HK-2 (cell line): ENCODE data around the gene NOTO.

ENCODE experiments used
- DNase-seq: peaks from one replicate; pipeline ENCODE4 v3.0.0-alpha.2; 2018; ENCODE audit not compliant: unreplicated experiment

The NOTO gene

DNA sequence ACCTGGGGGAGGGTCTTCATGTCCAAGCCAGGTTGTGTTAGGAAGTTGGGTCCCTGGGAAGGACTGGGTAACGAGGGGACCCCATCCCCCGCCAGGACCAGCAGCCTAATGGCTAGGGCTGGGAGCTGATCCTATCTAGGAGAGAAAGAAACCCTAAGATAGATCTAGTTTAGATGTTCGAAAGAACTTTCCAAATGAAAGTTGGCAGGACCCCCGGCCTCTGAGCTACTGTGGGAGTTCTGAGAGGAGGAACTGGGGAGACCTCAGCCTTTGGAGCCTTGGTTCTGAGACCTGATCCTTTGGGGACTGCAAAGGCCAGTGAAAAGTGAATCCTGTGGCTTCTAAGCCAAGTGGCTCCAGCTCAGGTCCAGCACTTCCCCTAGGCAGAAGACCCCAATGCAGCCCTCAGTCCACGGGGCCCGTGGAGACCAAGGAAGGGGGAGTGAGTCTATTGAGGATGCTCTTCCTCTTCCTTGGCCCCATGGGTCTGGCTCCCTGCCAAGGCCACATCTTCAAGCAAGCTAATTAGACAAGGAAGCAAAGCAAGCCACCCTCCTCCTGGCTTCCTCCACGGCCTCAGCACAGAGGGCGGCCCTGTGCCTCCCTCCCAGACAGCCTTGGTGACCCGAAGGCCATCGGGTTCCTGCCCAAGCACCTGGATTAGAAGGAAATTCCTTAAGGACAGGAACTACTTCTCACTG is 55.2 kb downstream of the NOTO start:
- no peak for DNase-seq

DNA sequence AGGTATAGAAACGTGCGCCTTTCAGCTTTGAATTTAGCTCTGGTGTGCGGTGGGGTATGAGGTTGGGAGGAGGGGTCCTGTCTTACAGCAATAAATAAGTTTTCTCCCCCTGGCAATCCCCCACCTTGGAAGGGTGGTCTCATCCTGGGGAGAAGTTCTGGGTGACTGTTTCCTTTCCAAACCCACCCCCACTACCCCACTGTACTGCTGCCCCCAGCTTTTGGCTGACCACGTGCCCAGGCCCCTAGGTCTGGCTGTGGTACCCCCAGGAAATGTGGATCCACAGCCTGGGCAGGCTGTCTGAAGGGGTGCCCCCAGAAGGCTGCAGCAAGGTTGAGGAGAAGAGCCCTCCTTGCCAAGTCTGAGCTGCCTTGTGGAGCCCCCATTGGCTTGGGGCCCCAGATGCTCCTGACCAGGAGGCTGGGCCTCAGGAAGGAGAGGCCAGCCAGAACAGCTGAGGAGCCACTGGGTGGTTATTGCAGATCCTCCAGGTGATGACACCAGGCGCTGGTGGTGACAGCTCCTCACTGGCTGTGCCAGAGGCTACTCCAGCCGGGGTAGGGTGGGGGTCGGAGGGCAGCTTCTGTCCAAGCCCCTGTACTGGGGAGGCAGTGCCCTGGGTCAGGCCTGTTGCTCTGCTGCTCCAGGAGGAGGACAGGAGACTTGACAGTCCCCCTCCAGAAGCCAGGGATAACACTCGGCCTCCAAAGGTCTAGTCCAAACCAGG is 56.0 kb downstream of the NOTO start:
- no peak for DNase-seq

DNA sequence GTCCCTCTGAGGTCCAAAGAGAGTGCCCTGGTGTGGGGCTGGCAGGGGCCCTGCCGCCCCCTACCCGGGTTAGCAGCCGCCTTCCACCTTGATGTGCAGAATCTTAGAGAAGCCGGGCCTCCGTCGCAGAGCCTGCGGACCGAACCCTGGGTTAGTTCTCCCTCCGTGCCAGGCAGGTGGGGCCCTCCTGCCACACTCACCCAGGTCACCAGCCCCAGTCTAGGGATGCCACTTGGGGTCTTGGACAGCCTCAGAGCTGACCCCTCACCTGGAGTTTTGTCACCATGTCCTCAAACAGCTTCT is 56.5 kb downstream of the NOTO start:
- no peak for DNase-seq

DNA sequence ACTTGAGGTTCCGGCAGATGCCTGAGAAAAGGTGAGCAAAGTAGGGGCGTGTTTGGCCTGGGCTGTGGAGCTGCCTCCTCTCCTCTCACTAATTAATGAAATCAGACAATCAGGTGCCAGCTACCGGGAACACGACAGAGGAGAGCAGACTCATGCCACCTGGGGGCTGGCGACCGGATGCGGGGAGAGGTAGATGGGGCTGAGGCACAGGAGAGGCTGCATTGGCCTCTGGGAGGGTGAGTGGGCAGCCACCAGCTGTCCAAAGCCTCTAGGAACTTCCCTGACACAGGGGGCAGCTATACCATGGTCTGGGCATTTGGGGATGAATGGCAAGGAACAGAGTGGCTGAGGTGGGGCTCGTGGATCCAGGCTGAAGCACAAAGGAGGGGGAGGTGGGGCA is 56.9 kb downstream of the NOTO start:
- no peak for DNase-seq

DNA sequence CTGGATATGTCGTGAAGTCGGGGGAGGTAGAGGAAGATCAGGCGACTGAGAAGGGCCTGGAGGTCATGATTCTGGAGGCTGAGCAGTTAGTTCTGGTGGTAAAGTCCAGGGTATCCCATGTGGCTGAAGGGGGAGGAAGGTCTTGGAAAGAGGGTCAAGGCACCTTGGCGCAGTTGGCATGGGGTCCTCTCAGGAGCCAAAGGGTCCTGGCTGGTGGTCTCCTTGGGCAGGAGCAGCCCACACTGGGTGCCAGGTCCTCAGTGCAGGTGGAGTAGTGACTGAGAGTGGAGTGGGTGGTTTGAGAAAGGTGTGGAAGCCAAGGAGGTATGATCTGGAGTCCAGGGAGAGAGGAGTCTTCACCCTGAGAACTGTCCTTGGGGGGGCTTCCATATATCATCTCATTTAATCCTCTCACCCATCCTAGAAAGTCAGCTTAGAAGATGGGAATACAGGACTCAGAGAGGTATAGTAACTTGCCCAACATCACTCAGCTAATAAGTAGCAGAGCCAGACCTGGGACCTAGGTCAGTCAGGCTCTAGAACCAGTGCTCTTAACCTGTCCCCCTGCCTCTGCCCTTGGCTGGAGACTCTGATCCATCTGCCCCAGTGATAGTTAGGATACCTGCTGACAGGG is 57.4 kb downstream of the NOTO start:
- DNase-seq = no peak

DNA sequence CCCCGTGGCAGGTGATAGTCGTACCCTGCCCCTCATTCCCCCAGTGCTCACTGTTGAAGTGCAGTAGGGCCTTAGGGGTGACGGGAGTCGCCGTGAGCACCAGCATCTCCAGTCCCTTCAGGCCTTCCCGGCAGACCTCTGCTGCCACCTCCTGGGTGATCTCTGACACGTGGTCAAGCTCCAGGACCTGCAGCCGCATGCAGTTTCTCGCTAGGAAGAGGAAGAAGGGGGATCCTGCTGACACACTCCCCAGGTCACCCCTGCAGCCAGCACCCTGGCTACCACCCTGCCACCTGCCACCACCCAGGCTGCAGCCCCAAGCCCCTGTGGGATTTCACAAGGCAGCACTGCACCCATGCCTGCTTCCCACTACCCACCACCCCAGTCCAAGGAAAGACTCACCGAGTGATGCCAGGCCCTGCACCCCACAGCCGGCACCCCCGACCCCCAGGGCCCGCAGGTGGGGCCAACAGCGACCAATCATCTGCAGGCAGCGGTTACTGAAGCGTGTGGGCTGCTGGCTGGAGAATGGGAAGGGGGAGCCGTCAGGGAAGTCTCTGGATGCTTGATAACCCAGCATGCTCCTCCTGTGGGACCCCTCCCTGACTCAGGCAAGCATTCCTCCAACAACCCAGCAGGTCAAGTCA is 58.1 kb downstream of the NOTO start:
- no peak for DNase-seq
